Neural crest cell (in vitro differentiated cells): Measurements from ENCODE around the gene SUPT20H. TPM values are rescaled to one million over a fixed set of nuclear protein-coding genes. Genes with fewer than 3 reads are reported as not detected.

Source experiments
- DNase-seq: peaks from one replicate; pipeline ENCODE4 v3.0.0; 2021; ENCODE audit warnings: low read depth, mixed read lengths, low spot score
- H3K27ac Mint-ChIP-seq: one replicate; pipeline ENCODE4 v1.8.0; 2021; ENCODE audit warnings: mild to moderate bottlenecking, mixed read lengths; ENCODE audit not compliant: unreplicated experiment
- H3K27me3 Mint-ChIP-seq: 2 replicates; pipeline ENCODE4 v1.8.0; 2021; ENCODE audit warnings: low read depth, mild to moderate bottlenecking, mixed read lengths
- H3K36me3 Mint-ChIP-seq: 2 replicates; pipeline ENCODE4 v1.8.0; 2021; ENCODE audit warnings: low read depth, mild to moderate bottlenecking, mixed read lengths
- H3K4me1 Mint-ChIP-seq: 2 replicates; pipeline ENCODE4 v1.8.0; 2021; ENCODE audit warnings: mixed read lengths
- H3K4me3 Mint-ChIP-seq: one replicate; pipeline ENCODE4 v1.8.0; 2021; ENCODE audit warnings: mild to moderate bottlenecking, mixed read lengths
- H3K9me3 Mint-ChIP-seq: 2 replicates; pipeline ENCODE4 v1.8.0; 2021; ENCODE audit warnings: mixed read lengths
- total RNA-seq: library from RNA; stranded (reverse); gene quantifications from 2 replicates; pipeline ENCODE4 v1.2.1, GENCODE V29; 2021
- TF ChIP-seq, protein P1 (sequence below): fragments of 200-600 bp; sonication (generic); conservative IDR thresholded peaks from 2 replicates; pipeline ENCODE4 v1.5.0; 2021; ENCODE audit warnings: antibody characterized with exemption, mild to moderate bottlenecking

The SUPT20H gene
- total RNA-seq, 1 donor from 2014 or later, result 86.5 TPM

DNA sequence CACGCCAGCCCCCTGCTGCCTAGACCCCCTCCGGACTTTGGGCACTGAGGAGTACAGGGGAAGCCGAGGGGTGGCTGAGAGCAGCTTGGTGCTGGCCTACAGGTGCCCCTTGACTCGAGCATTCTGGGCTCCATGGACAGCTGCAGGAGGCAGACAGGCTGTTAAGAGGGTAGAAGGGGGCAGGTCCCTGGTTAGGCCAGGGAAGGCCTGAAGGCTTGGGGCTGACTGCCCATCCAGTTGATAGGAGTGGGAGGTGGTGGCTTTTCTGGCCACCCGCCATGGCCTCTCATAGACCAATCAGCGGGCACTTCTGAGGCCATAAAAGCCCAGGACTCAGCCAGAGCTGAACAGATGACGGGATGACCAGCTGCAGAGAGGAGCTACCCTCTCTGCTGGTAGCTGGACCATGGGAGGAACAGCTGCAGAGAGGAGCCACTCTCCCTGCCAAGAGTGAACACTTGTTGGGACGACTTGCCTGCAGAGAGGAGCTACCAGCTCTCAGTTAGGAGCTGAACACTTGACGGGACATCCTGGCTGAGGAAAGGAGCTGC, 10.7 kb upstream of the SUPT20H start:
- no peaks in the 10 kb centered on the region for H3K9me3 Mint-ChIP-seq
- H3K4me1 Mint-ChIP-seq, result peaks cover 3% of the 10 kb centered on the region
- H3K4me3 Mint-ChIP-seq, result no peak overlapping the region
- no peak overlapping the region for H3K27ac Mint-ChIP-seq
- no peaks in the 10 kb centered on the region for H3K27me3 Mint-ChIP-seq
- TF ChIP-seq, protein P1, sequence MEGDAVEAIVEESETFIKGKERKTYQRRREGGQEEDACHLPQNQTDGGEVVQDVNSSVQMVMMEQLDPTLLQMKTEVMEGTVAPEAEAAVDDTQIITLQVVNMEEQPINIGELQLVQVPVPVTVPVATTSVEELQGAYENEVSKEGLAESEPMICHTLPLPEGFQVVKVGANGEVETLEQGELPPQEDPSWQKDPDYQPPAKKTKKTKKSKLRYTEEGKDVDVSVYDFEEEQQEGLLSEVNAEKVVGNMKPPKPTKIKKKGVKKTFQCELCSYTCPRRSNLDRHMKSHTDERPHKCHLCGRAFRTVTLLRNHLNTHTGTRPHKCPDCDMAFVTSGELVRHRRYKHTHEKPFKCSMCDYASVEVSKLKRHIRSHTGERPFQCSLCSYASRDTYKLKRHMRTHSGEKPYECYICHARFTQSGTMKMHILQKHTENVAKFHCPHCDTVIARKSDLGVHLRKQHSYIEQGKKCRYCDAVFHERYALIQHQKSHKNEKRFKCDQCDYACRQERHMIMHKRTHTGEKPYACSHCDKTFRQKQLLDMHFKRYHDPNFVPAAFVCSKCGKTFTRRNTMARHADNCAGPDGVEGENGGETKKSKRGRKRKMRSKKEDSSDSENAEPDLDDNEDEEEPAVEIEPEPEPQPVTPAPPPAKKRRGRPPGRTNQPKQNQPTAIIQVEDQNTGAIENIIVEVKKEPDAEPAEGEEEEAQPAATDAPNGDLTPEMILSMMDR, result no peak
- no peak for DNase-seq
- H3K36me3 Mint-ChIP-seq, result no peaks in the 10 kb centered on the region

DNA sequence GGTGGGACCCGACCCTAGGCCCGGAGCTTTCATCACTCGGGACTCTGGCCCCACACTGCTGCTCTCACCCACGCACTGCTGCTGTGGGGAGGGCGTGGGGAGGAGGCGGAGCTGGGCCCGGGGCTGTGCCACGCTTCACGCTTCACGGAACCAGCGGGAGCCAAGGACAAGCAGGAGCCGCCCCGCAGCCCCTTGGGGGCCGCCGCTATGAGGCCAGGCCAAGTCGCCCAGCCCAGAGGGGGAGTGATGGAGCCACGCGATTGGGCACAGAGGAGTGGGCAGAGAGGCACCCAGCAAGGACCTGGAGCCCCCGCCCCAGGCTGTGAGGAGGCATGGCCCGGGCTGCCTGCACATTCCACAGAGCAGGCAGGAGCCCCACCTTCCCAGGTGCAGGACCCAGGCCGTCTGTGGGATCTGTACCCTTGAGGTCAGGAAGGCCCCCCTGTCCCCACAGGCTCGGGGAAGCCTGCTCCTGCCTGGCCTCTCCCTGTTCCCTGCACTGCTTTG, 10.2 kb upstream of the SUPT20H start:
- no peaks in the 10 kb centered on the region for H3K9me3 Mint-ChIP-seq
- H3K36me3 Mint-ChIP-seq, result no peaks in the 10 kb centered on the region
- TF ChIP-seq, protein P1, result no peak
- H3K27me3 Mint-ChIP-seq, result no peaks in the 10 kb centered on the region
- no peak for DNase-seq
- H3K27ac Mint-ChIP-seq, result no peak overlapping the region
- H3K4me3 Mint-ChIP-seq, result no peak overlapping the region
- H3K4me1 Mint-ChIP-seq, result peaks cover 3% of the 10 kb centered on the region

DNA sequence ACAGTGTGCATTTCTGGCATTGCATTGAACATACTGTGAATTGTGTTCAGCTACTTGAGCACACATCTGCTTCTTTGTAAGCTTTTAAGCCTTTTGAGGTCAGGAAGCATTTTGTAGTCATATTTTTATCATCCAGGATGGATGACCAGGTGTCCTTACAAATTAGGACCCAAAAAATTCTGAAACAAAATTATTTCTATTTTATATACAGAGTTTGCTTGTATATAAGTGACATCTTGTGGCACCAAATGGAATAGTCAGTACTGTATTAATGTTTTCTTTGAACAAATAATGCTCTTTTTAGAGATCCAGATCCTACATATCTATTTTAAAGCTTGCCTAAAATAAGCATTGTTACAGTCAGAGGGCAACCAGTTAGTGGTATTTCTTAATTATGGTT, 9.5 kb upstream of the SUPT20H start:
- no peak for DNase-seq
- no peak overlapping the region for H3K27ac Mint-ChIP-seq
- no peaks in the 10 kb centered on the region for H3K27me3 Mint-ChIP-seq
- no peaks in the 10 kb centered on the region for H3K36me3 Mint-ChIP-seq
- peaks cover 2% of the 10 kb centered on the region for H3K4me1 Mint-ChIP-seq
- H3K4me3 Mint-ChIP-seq, result no peak overlapping the region
- TF ChIP-seq, protein P1, result peak; percentile 47
- H3K9me3 Mint-ChIP-seq, result no peaks in the 10 kb centered on the region

DNA sequence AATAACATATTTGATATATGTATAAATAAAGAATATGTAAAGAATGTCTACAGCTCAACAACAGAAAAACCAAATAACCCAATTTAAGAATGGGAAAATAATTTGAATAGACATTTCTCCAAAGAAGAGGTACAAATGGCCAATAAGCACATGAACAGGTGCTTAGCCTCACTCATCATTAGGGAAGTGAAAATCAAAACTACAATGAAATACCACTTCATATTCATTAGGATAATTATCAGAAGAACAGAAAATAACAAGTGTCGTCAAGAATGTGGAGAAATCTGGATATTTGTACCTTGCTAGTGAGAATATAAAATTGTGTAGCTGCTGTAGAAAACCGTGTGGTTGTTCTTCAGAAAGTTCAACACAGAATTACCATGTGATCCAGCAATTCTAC, 8.4 kb upstream of the SUPT20H start:
- Mint-ChIP-seq H3K27me3 (no peaks in the 10 kb centered on the region), H3K9me3 (no peaks in the 10 kb centered on the region), H3K4me3 (no peak overlapping the region), H3K27ac (no peak overlapping the region), H3K4me1 (no peaks in the 10 kb centered on the region), H3K36me3 (no peaks in the 10 kb centered on the region)
- DNase-seq, result no peak
- TF ChIP-seq, protein P1, result no peak

DNA sequence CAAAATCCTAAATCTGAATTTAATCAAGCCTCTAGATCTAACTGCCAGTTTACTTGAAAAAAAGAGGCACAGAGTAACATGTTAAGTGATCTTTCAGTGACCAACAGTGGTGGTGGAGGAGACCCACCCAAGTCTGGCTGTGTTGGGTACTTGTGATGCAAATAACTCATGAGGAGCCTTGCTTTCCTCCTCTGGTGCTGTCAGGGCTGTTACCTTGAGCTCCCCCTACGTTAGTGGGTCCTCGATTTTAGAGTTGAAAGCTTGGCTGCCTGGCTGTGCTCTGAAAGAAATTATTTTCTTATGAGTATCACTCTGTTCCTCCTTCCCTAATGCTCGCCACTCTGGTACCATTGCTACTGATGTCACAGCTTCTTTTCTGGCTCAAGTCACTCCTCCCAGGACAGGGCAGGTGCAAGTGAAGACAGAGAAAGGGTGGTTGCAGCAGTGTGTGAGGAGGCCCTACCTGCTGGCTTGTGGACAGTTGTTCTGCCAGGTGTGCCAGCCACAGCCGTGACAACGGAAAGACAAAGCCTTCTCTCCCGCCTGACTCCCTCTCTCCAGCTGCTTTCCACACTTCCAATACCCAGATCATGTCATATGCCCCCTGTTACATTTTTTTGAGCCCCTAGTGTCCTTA, 6.5 kb upstream of the SUPT20H start:
- H3K4me3 Mint-ChIP-seq, result no peak overlapping the region
- TF ChIP-seq, protein P1, result no peak
- H3K36me3 Mint-ChIP-seq, result no peaks in the 10 kb centered on the region
- no peaks in the 10 kb centered on the region for H3K4me1 Mint-ChIP-seq
- H3K27me3 Mint-ChIP-seq, result peaks cover 3% of the 10 kb centered on the region
- no peak for DNase-seq
- H3K27ac Mint-ChIP-seq, result no peak overlapping the region
- no peaks in the 10 kb centered on the region for H3K9me3 Mint-ChIP-seq
